GM19239 (cell line): ENCODE results near the gene OTC.

Experiments used
- DNase-seq: peaks from one replicate; pipeline ENCODE4 v3.0.0; 2011; ENCODE audit warnings: low spot score; ENCODE audit not compliant: insufficient read length
- FAIRE-seq: peaks from 2 replicates; lab custom pipeline; 2011; peaks lifted over from hg19 to GRCh38; lab: Jason Lieb, UNC

The OTC gene

GRCh38 chrX:38356401-38356800 is 4.0 kb downstream of the OTC start:
- FAIRE-seq (no peak), DNase-seq (no peak)

- FAIRE-seq: no peak
Measured at GRCh38 chrX:38357747-38358673, 5.6 kb downstream of the OTC start.

GRCh38 chrX:38363046-38363445 is 10.6 kb downstream of the OTC start:
- FAIRE-seq: no peak

More at GRCh38 chrX:38357747-38358673, 5.6 kb downstream of the OTC start:
- no peak for DNase-seq

GRCh38 chrX:38365954-38366353 is 13.6 kb downstream of the OTC start:
- FAIRE-seq (no peak), DNase-seq (no peak)

More at GRCh38 chrX:38363046-38363445, 10.6 kb downstream of the OTC start:
- no peak for DNase-seq

- DNase-seq (no peak), FAIRE-seq (no peak)
Measured at GRCh38 chrX:38368774-38369173, 16.4 kb downstream of the OTC start.

GRCh38 chrX:38371641-38372040 is 19.2 kb downstream of the OTC start:
- FAIRE-seq: no peak
- no peak for DNase-seq

- DNase-seq: no peak
- no peak for FAIRE-seq
Measured at GRCh38 chrX:38374431-38374830, 22.0 kb downstream of the OTC start.

- FAIRE-seq (no peak), DNase-seq (no peak)
Measured at GRCh38 chrX:38375891-38376290, 23.5 kb downstream of the OTC start.

- FAIRE-seq: no peak
- DNase-seq: no peak
Measured at GRCh38 chrX:38376747-38377146, 24.3 kb downstream of the OTC start.

GRCh38 chrX:38379088-38379487 is 26.7 kb downstream of the OTC start:
- DNase-seq (no peak), FAIRE-seq (no peak)

GRCh38 chrX:38382663-38383062 is 30.3 kb downstream of the OTC start:
- DNase-seq (no peak), FAIRE-seq (no peak)

GRCh38 chrX:38400389-38400910 is 48.0 kb downstream of the OTC start:
- FAIRE-seq: no peak
- DNase-seq: no peak

- no peak for DNase-seq
- no peak for FAIRE-seq
Measured at GRCh38 chrX:38402118-38402517, 49.7 kb downstream of the OTC start.

GRCh38 chrX:38403834-38404233 is 51.4 kb downstream of the OTC start:
- FAIRE-seq (no peak), DNase-seq (no peak)

- no peak for FAIRE-seq
Measured at GRCh38 chrX:38407126-38407525, 54.7 kb downstream of the OTC start.

GRCh38 chrX:38409289-38409688 is 56.9 kb downstream of the OTC start:
- FAIRE-seq: no peak
- DNase-seq: no peak

More at GRCh38 chrX:38407126-38407525, 54.7 kb downstream of the OTC start:
- DNase-seq: no peak

- DNase-seq (no peak), FAIRE-seq (no peak)
Measured at GRCh38 chrX:38426785-38427184, 74.4 kb downstream of the OTC start.

- FAIRE-seq: no peak
- no peak for DNase-seq
Measured at GRCh38 chrX:38431525-38431924, 79.1 kb downstream of the OTC start.

GRCh38 chrX:38435130-38435529 is 82.7 kb downstream of the OTC start:
- DNase-seq (no peak), FAIRE-seq (no peak)

- FAIRE-seq: no peak
- no peak for DNase-seq
Measured at GRCh38 chrX:38437093-38437492, 84.7 kb downstream of the OTC start.

GRCh38 chrX:38438321-38438720 is 85.9 kb downstream of the OTC start:
- DNase-seq (no peak), FAIRE-seq (no peak)

GRCh38 chrX:38452603-38453002 is 100.2 kb downstream of the OTC start:
- DNase-seq (no peak), FAIRE-seq (no peak)
